Neural cell (in vitro differentiated cells): ENCODE results near the gene ZNF521.

Source experiments
- CTCF ChIP-seq: fragments of 450-650 bp; IDR thresholded peaks from 2 replicates; pipeline ENCODE4 v1.5.1; 2014; ENCODE audit warnings: antibody characterized with exemption, mild to moderate bottlenecking, moderate library complexity; ENCODE audit not compliant: poor library complexity, severe bottlenecking
- EP300 ChIP-seq: fragments of 450-650 bp; conservative IDR thresholded peaks from 2 replicates; pipeline ENCODE4 v1.6.1; 2014; ENCODE audit warnings: antibody characterized with exemption, mild to moderate bottlenecking, moderate library complexity; ENCODE audit not compliant: poor library complexity, severe bottlenecking
- MXI1 ChIP-seq: fragments of 450-650 bp; conservative IDR thresholded peaks from 2 replicates; pipeline ENCODE4 v1.6.1; 2014; ENCODE audit warnings: antibody characterized with exemption, mild to moderate bottlenecking; ENCODE audit not compliant: poor library complexity, severe bottlenecking

DNA sequence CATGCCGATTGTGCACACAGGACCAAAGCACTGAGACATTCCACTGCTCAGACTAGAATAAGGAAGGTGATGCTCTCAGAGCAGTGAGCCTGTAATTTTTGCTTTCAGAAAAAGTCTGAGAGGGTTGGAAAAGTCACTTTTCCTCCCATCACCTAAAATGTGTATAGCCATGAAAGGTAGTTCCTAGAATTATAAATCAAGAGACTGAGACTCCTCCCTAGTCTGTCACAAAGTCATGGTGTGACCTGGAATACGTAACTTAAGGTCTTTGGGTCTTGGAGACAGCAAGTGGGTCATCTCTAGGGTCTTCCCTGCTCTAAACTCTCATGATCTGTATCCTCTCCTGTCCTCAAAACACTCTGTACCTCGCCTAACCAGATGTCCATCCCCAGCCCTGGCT is 16.9 kb downstream of the ZNF521 start:
- TF ChIP-seq EP300 (no peak), CTCF (no peak), MXI1 (no peak)
